Mesothelial cell of epicardium (in vitro differentiated cells): Measurements from ENCODE around the gene DNAJC7. TPM values are rescaled to one million over a fixed set of nuclear protein-coding genes. Genes with fewer than 3 reads are reported as not detected.

ENCODE experiments used
- DNase-seq, 2 experiments: peaks; one replicate each; pipeline ENCODE4 v3.0.0; 2021; ENCODE audit warnings: low spot score in 2 of 2; ENCODE audit not compliant: unreplicated experiment in 2 of 2
- H3K27ac Mint-ChIP-seq: 2 replicates; pipeline ENCODE4 v1.8.0; 2021; ENCODE audit warnings: mixed read lengths
- H3K27me3 Mint-ChIP-seq: 2 replicates; pipeline ENCODE4 v1.8.0; 2021; ENCODE audit warnings: low read depth, mixed read lengths
- H3K36me3 Mint-ChIP-seq: 2 replicates; pipeline ENCODE4 v1.8.0; 2021; ENCODE audit warnings: mixed read lengths
- H3K4me1 Mint-ChIP-seq: 2 replicates; pipeline ENCODE4 v1.8.0; 2021; ENCODE audit warnings: mixed read lengths
- H3K4me3 Mint-ChIP-seq: 2 replicates; pipeline ENCODE4 v1.8.0; 2021; ENCODE audit warnings: mild to moderate bottlenecking, moderate library complexity, mixed read lengths
- H3K9me3 Mint-ChIP-seq: 2 replicates; pipeline ENCODE4 v1.8.0; 2021; ENCODE audit warnings: mixed read lengths
- CTCF ChIP-seq: fragments of 200-600 bp; sonication (generic); IDR thresholded peaks from one replicate; pipeline ENCODE4 v1.5.0; 2021; ENCODE audit warnings: antibody characterized with exemption; ENCODE audit not compliant: unreplicated experiment
- total RNA-seq: library from RNA; stranded (reverse); gene quantifications from 3 replicates; pipeline ENCODE4 v1.2.1, GENCODE V29; 2021

DNAJC7 gene
- total RNA-seq, 1 donor from 2014 or later = 103 TPM

- H3K27me3 Mint-ChIP-seq = no peaks in the 10 kb centered on the region
- H3K9me3 Mint-ChIP-seq = no peaks in the 10 kb centered on the region
- no peak for DNase-seq
- no peak for TF ChIP-seq CTCF
- peaks cover 7% of the 10 kb centered on the region for H3K4me1 Mint-ChIP-seq
- no peak overlapping the region for H3K4me3 Mint-ChIP-seq
- peaks cover 33% of the 10 kb centered on the region for H3K36me3 Mint-ChIP-seq
- H3K27ac Mint-ChIP-seq = peak overlapping the region; percentile 59
Measured at GRCh38 chr17:41972571-41973407, 44.5 kb downstream of the DNAJC7 start.

DNA sequence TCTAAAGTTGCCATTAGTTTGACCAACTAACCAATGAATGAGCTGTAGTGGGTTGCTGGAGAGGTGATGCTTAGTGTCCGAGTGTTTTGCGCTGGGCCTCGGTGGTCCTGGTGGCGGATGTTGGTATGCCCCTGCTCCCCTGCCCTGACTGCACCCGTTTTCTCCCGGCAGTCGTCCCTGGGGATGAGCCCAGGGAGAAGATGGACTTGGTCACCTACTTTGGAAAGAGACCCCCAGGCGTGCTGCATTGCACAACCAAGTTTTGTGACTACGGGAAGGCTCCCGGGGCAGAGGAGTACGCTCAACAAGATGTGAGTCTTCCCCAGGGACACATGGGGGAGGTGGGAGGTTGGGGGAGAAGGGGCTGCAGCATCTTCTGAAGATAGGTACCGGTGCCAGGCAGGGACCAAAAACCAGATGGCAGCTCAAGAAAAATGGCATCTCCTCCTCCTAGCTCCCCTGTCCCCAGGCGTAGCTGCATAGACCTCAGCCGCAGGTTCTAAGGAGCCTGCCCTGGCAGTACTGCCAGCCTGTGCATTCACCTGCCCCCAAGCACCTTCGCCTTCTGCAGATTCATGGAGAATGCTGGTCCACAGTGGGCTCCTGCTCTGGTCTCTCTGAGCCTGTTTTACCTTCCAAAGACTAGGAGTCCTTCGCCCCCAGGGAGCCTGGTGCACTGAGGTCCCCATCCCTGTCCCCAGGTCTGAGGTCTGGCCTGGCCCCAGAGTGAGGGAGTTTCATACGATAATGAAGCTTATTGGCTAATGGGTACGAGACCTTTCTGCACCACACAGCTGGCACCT, 45.3 kb downstream of the DNAJC7 start:
- Mint-ChIP-seq H3K4me3 (no peak overlapping the region), H3K9me3 (no peaks in the 10 kb centered on the region), H3K27me3 (no peaks in the 10 kb centered on the region), H3K27ac (no peak overlapping the region), H3K36me3 (peaks cover 29% of the 10 kb centered on the region), H3K4me1 (peaks cover 12% of the 10 kb centered on the region)
- no peak for DNase-seq
- peak; percentile 15 for TF ChIP-seq CTCF

DNA sequence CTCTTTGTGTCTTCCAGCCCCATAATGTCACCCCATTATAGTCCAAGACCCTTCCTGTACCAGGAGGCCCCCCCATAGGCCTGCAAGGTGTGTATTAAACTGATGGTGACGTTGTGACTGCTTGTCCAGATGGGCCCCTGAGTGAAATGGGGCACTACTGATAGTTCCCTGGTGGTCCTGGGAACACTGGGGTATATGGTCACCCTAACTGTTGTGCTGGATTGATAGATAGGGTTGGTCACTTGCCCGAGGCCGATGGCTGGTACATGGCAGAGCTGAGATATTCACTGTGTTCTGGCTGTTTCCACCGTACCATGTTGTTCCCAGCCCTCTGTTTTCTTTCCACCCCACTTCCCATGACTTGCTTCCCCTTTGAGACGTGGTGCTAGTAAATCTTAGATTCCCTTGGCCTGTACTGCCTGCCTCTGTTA, 46.3 kb downstream of the DNAJC7 start:
- H3K4me1 Mint-ChIP-seq = peaks cover 12% of the 10 kb centered on the region
- no peak for DNase-seq
- peak overlapping the region; percentile 3 for H3K27ac Mint-ChIP-seq
- peaks cover 22% of the 10 kb centered on the region for H3K36me3 Mint-ChIP-seq
- no peak overlapping the region for H3K4me3 Mint-ChIP-seq
- no peaks in the 10 kb centered on the region for H3K27me3 Mint-ChIP-seq
- no peaks in the 10 kb centered on the region for H3K9me3 Mint-ChIP-seq
- no peak for TF ChIP-seq CTCF

DNA sequence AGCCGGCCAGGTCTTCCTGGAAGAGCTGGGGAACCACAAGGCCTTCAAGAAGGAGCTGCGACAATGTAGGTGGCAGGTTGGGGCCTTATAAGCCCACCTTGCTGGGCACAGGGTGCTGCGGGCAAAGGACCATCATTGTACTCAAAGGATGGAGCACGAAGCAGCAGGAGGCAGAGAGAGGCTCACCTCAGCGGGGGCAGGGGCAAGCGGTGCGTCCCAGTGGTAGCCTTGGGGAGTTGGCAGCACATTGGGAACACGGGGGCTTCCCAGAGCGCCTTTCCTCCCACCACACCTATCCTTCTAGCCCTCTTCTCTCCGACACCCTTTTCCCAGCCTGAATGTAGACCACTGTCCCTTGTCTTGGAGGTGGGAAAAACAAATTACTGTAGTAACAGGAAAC, 48.6 kb downstream of the DNAJC7 start:
- H3K9me3 Mint-ChIP-seq = no peaks in the 10 kb centered on the region
- peaks cover 22% of the 10 kb centered on the region for H3K4me1 Mint-ChIP-seq
- no peak for TF ChIP-seq CTCF
- no peak for DNase-seq
- H3K4me3 Mint-ChIP-seq = peak overlapping the region; percentile 74
- no peaks in the 10 kb centered on the region for H3K27me3 Mint-ChIP-seq
- H3K36me3 Mint-ChIP-seq = peaks cover 18% of the 10 kb centered on the region
- no peak overlapping the region for H3K27ac Mint-ChIP-seq

- H3K4me3 Mint-ChIP-seq = peak overlapping the region; percentile 74
- peaks cover 22% of the 10 kb centered on the region for H3K4me1 Mint-ChIP-seq
- no peaks in the 10 kb centered on the region for H3K9me3 Mint-ChIP-seq
- TF ChIP-seq CTCF = no peak
- no peaks in the 10 kb centered on the region for H3K27me3 Mint-ChIP-seq
- DNase-seq = no peak
- H3K36me3 Mint-ChIP-seq = peaks cover 13% of the 10 kb centered on the region
- H3K27ac Mint-ChIP-seq = peak overlapping the region; percentile 78
Measured at GRCh38 chr17:41967921-41968578, 49.2 kb downstream of the DNAJC7 start.
